ENCODE measurements around the gene NRGN. TPM values are rescaled to one million over a fixed set of nuclear protein-coding genes. Genes with fewer than 3 reads are reported as not detected.
"Not testable (repeated sequence)": the region's sequence is repeated elsewhere in the genome, so short reads cannot be mapped to it uniquely, and the experiment has no call there.

Gene NRGN
- total RNA-seq, 1 donor from 2014 or later = 4.1 TPM

DNA sequence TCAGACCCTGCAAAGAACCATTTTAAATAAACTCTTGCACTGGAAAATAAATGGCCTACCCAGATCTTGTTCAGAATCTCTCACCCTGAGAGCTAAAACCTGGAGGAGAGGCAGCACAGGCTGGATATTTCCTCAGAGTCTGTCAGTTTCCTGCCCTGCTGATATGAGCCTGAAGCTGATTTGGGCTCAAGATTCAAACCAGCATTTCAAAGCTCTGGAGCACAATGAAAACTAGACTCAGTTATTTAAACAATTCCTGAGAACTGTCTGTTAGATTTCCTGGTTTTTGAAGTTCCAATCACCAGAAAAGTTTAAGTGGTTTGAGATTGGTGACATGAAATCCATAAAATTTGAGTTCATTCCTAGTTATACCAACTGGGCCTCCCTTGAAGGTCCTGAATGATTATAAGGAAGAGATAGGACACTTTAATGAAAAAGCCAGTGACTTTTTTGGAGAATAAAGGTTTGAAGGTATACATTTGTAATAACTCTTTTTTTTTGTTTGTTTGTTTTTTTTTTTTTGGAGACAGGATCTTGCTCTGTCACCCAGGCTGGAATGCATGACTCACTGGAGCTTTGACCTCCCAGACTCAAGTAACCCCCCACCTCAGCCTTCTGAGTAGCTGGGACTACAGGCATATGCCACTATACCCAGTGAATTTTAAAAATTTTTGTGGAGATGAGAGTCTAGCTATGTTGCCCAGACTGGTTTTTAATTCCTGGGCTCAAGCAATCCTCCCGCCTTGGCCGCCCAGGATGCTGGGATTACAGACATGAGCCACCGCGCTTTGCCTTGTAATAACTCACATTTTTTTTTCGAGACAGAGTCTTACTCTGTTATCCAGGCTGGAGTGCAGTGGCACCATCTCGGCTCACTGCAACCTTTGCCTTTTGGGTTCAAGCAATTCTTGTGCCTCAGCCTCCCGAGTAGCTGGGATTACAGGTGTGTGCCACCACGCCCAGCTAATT lies 30.3 kb downstream of the NRGN start:
- intact Hi-C loops (cut with micrococcal nuclease) = loop anchor here (10.0 kb wide), 1 partner anchor 105 kb away; no protein-coding TSS in a partner anchor
- ATAC-seq (no peak), DNase-seq (no peak)

DNA sequence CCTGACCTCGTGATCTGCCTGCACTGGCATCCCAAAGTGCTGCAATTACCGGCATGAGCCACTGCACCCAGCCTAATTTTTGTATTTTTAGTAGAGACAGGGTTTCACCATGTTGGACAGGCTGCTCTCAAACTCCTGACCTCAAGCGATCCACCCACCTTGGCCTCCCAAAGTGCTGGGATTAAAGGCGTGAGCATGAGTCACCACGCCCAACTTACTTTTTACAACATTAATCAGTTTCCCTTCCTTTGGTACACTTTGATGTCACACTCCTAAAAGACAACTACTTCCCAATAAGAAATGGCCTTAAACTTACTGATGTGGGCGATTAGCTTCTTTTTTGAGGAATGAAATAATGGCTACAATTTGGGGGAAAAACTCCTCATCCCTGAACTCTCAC lies 31.2 kb downstream of the NRGN start:
- ATAC-seq; intact Hi-C loops (cut with micrococcal nuclease); DNase-seq: not testable (repeated sequence)

DNA sequence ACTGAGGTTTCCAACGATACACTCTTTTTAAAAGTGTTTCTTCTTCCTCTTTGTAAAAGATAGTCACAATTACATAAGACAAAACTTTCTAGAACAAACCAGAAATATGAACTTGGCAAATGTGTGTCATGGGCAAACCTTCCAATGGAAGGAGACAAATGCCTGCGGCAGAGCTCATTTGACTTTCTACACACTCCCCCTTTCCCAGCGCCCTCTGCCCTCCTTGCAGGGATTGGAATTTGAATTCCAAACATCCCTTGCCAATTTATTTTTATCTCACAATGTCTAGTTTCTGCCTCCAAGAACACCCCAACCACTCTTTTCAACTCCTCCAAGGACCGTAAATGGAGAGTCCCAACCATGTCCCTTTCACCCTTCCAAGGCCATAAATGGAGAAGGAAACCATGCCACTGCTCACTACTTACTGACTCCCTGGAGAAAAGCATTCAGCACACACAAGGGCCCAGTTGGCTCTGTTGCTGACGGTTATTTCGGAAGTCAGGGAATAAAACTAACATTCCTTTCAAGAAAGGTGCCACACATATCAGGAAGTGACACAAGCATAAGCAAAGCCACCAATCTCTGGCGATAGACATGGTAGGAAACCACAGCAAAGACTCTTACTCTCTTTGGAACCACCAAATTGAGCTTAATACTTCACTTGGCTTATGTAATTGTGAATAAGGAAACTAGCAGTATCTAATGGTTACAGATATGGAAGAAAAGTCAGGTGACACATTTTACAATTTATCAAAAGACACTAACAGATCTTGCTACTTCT lies 37.3 kb downstream of the NRGN start:
- intact Hi-C loops (cut with micrococcal nuclease) = no loop called here
- DNase-seq = no peak

DNA sequence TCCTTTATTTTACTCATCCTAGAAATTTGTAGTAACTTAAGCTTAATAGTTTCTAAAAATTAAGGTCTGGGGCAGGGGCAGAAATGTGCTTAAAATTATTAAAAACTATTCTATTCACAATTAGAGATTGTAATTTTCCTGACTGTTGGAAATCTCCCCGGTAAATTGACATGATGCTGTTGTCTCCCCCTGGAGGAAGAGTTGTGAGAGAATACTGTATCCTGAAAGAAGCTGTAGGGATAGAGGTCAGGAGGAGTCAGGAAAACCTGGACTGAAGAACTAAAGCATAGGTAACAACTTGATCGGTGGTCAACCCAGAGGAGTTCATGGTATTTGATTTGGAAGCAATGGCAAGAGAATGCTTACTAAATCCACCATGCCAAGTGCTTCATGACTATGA lies 38.5 kb downstream of the NRGN start:
- ATAC-seq (no peak), DNase-seq (no peak)
- intact Hi-C loops (cut with micrococcal nuclease) = no loop called here

More for the DNA sequence above, 37.3 kb downstream of the NRGN start:
- no peak for ATAC-seq

DNA sequence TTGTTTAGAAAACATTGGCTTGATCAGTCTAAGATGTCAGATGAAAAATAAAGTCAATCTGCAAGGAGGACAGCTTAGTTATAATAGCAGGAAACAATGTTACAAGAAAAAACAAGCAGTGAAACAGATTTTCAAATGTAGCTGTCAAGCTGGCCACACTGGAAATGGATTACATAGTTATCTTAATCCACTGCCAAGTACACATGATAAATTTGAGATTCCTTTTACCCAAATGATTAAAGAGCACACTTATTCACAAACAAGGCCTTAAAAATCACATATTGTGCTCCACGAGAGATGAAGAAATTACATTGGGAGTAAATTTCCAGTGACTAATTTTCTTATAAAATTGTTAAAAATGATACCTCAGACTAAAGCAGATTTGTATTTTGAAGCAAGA lies 39.8 kb downstream of the NRGN start:
- ATAC-seq (no peak), DNase-seq (no peak)
- intact Hi-C loops (cut with micrococcal nuclease) = no loop called here

DNA sequence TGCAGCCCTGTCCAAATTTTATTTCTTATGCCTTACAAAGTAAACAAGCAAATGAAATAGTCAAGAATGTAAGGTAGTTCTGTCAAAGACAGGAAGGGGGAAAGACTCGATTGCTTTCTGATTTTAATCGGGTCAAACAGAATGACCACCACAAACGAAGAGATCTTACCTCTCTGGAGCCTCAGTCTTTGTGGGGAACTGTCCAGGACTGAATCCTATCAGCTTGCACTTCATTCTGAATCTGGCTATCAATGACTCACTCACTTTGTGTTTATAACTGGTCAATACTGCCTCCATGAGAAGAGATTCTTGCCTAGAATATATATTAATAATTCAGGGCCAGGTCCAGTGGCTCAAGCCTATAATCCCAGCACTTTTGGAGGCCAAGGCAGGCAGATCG lies 43.3 kb downstream of the NRGN start:
- no peak for ATAC-seq
- intact Hi-C loops (cut with micrococcal nuclease) = no loop called here
- no peak for DNase-seq

DNA sequence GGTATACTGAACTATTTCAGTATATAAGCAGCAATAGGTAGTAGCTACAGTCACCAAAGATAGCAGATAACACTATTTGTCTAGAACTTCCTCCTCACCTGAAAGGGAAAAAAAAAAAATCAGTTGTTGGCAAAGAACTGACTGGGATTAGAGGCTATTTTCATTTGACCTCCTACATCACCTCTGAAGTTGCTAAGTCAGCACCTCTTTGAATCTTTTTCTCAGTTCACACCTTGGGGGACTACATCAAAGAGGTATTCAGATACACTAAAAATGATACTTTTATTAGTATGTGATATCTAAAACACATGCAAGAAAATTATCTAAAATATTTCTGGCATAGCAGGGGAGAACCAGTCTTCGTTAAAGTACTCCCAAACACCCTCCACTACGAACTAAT lies 44.3 kb downstream of the NRGN start:
- ATAC-seq (no peak), DNase-seq (no peak)
- intact Hi-C loops (cut with micrococcal nuclease) = no loop called here

DNA sequence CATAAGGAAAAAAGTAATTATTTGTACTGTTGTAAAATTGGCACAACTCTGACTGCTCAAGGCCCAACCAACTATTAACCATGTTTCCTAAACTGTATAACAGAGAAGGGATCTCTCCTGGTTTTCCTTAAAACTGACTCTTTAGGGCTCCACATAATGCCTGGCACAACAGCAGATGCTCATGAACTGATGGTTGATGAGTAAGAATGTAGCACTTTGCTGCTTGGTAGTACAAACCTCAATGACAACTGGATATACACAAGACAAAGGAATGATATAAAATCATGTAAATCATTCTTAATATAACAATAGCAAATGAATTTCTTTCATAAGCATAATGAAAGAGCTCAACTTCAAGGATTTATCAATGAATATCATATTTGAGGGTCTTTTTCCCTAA lies 48.8 kb downstream of the NRGN start:
- intact Hi-C loops (cut with micrococcal nuclease) = no loop called here

DNA sequence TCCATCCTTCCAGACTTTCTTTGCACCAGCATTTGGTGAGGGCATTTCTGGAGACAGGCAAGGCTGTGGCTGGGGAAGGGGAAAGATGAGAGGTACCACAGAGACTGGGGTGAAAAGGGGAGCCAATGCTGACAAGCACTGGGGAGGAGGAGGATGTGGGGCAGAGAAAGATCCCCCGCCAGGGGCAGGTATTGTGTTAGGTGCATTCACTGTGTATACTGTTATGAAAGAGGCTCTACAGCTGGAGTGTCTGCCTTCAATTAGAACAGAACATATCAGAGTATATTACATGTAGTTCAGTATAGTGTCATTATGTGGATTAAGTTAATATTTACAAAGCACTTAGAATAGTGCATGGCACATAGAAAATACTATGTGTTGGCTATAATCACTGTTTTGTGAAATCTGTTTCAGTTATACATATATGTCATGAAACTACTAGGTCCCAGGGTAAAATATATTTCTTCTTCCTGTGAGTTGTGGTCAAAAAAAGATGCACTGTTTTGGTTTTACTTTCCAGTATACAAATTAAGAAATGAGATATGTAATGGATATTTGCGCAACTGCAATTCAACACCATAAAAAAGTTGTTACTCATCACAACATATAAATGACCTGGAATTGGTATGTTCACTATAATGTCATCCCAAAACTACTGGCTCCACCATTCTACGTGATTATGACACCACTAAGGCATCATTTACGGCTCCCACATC lies 52.0 kb downstream of the NRGN start:
- ATAC-seq = no peak
- no peak for DNase-seq
- intact Hi-C loops (cut with micrococcal nuclease) = loop anchor here (10.0 kb wide), 1 partner anchor 127 kb away; no protein-coding TSS in a partner anchor

More for the DNA sequence above, 48.8 kb downstream of the NRGN start:
- DNase-seq = no peak
- ATAC-seq = no peak

DNA sequence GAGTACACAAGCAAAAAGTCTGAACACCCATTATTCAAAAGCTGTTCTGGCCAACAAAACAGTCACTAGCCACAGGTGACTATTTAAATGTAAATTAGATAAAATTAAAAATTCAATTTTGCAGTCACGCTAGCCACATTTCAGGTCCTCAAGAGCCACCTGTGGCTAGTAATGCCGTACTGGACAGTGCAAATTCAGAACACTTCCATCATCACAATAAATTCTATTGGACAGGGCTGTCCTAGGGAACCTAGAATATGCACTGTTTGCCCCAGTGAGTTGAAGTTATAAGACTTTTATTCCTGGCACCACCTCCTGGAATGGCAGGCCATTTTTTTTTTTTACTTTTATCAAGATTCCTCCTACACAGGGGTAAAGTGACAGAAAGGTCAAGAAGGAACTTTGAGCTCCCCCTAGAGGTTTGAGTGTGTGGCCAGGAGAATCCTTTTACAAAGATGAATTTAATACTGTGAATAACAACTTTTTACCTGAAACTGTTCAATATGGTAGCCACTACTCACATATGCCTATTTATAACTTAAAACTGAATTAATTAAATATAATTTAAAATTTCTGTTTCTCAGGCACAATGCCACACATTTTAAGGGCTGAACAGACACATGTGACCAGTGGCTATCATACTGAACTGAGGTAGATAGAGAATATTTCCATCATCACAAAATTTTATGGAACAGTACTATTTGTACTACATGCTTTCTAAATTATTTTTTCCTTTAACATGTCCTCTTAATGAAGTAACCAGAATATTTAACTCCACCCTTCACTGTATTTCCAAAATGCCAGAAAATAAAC lies 53.9 kb downstream of the NRGN start:
- intact Hi-C loops (cut with micrococcal nuclease) = loop anchor here (10.0 kb wide), 1 partner anchor 129 kb away; no protein-coding TSS in a partner anchor
- DNase-seq (no peak), ATAC-seq (peak; percentile 51)

DNA sequence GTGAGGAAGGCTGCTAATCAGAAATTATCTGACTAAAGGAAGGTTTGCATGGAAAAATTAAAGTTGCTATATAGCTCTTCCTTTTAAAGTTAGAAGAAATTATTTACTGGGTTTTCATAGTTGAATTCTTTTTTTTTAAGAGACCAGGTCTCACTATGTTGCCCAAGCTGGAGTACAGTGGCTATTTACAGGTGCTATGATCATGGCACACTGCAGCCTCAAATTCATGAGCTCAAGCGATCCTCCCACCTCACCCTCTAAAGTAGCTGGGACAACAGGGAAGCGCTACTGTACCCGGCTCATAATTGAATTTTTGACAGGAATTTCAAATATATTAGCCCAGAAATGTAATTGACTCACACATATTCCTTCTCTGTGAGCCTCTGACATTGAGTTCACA lies 56.6 kb downstream of the NRGN start:
- ATAC-seq (no peak), DNase-seq (no peak)
- intact Hi-C loops (cut with micrococcal nuclease) = loop anchor here (10.0 kb wide), 1 partner anchor 132 kb away; no protein-coding TSS in a partner anchor

Other genes with a start within 250 kb of the NRGN start
- gene OR8B12, start 196.3 kb upstream of the NRGN start, total RNA-seq = not detected
- gene OR8A1, start 169.9 kb upstream of the NRGN start, total RNA-seq = not detected
- not detected for gene PANX3, start 128.5 kb upstream of the NRGN start, total RNA-seq
- 20.6 TPM for gene TBRG1, start 117.1 kb upstream of the NRGN start, total RNA-seq
- 77.7 TPM for gene SIAE, start 66.2 kb upstream of the NRGN start, total RNA-seq
- gene SPA17, start 66.0 kb upstream of the NRGN start, total RNA-seq = 1.2 TPM
- 1.1 TPM for gene VSIG2, start 12.3 kb downstream of the NRGN start, total RNA-seq
- 40.5 TPM for gene ESAM, start 22.3 kb downstream of the NRGN start, total RNA-seq
- gene MSANTD2, start 60.5 kb downstream of the NRGN start, total RNA-seq = 3.4 TPM
- gene ROBO3, start 125.5 kb downstream of the NRGN start, total RNA-seq = 4.5 TPM
- gene ROBO4, start 157.9 kb downstream of the NRGN start, total RNA-seq = 27.6 TPM
- not detected for gene HEPN1, start 179.3 kb downstream of the NRGN start, total RNA-seq
- gene HEPACAM, start 196.1 kb downstream of the NRGN start, total RNA-seq = 0.62 TPM
- 0.25 TPM for gene CCDC15, start 214.3 kb downstream of the NRGN start, total RNA-seq